Stimulated activated CD4-positive, alpha-beta T cell treated with anti-CD3 and anti-CD28 coated beads, TNF-alpha, amount 100 ng/mL, for 1 hour (primary cell): ENCODE results near the gene CLDN7.

Experiments
- DNase-seq, 3 donors: peaks; one replicate each; pipeline ENCODE4 v3.0.0-alpha.2; 2020; ENCODE audit warnings: low read depth in 3 of 3, low spot score in 1 of 3

CLDN7 gene

DNA sequence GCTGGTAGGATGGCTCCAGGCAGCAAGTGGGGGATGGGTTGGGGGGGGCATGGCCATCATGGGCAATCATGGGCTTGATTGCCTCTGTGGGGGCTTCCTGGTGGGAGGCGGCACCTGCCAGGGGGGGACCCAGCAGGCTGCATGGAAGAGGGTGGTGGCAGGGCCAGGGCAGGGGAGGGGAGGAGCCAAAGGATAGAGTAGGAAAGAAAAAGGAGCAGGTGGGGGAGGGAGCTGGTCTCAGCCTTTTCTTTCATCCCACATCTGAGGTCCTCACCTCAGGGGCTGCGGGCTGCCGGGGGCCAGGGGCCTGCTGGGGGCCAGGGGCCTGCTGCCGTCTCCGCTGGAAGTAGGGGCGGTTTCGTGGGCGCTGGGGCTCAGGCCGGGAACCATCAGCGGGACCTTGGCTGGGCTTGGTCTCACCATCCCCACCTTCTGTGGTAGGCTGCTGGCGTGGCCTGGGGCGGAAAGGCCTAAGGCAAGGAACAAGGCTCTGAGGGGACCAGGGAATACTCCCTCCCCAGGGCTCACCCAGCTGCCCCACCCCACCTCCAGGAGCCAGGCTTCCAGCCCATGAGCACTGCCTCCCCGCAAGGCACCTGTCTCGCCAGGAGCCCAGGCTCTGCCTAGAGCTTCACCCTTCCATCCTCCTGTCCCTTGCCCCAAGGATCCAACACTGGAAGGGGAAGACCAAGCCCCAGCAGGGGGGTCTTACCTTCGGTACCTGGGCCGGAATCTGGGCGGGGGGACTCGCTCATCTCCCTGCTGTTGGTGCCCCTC lies 27.2 kb upstream of the CLDN7 start:
- DNase-seq: no peak

DNA sequence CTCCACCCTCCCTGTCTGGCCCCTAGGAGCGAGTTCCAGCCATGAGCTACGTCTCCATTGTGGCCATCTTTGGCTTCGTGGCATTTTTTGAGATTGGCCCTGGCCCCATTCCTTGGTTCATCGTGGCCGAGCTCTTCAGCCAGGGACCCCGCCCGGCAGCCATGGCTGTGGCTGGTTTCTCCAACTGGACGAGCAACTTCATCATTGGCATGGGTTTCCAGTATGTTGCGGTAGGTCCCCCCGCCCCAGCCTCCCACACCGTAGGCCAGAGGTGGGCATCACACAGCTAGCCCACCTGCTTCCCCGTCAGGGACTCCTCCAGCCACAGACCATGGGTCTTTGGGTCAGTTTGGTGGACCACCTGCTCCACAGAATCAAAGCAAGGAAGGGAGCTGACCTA lies 23.4 kb upstream of the CLDN7 start:
- no peak for DNase-seq

DNA sequence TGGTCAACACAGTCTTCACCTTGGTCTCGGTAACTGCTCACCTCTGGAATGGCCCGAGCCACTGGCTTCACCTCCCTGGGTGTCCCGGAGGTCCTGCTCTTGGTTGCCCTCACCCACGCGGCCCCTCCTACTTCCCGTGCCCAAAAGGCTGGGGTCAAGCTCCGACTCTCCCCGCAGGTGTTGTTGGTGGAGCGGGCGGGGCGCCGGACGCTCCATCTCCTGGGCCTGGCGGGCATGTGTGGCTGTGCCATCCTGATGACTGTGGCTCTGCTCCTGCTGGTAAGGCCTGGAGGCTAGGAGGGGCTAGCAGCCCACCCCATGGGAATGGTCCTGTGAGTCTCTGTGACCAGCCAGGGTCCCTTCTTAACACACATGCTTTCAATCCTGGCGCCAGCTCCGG lies 22.6 kb upstream of the CLDN7 start:
- no peak for DNase-seq

DNA sequence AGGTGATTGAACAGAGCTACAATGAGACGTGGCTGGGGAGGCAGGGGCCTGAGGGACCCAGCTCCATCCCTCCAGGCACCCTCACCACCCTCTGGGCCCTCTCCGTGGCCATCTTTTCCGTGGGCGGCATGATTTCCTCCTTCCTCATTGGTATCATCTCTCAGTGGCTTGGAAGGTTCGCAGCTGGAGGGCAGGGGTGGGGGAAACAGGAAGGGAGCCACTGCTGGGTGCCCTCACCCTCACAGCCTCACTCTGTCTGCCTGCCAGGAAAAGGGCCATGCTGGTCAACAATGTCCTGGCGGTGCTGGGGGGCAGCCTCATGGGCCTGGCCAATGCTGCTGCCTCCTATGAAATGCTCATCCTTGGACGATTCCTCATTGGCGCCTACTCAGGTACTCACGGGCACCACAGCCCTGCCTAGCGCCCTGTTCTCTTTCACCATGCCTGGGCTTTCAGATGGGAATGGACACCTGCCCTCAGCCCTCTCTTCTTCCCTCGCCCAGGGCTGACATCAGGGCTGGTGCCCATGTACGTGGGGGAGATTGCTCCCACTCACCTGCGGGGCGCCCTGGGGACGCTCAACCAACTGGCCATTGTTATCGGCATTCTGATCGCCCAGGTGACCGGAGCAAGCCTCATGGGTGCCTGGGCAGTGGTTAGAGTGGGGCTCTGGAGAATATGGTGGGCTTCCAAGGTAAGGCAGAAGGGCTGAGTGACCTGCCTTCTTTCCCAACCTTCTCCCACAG lies 21.4 kb upstream of the CLDN7 start:
- no peak for DNase-seq

DNA sequence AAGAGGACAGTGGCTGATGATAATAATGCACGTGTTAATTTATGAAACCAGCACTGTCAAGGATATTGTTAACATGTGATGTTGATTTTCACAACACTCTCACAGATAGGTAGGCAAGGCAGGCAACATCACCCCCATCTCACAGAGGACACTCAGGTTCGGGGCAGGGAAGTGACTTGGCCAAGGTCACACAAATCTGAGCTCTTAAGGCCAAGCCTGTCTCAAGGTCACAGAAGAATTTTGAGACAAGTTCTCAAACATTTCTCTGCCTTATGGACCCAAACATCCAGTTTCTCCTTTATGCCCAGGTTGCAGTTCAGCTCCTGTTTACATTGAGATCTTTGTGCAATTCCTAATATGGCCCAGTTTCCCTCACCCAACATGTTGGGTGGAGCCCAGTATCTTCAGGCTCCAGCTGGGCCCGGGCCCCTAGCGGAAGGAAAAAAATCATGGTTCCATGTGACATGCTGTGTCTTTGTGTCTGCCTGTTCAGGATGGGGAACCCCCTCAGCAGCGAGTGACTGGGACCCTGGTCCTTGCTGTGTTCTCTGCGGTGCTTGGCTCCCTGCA lies 20.6 kb upstream of the CLDN7 start:
- DNase-seq: no peak

DNA sequence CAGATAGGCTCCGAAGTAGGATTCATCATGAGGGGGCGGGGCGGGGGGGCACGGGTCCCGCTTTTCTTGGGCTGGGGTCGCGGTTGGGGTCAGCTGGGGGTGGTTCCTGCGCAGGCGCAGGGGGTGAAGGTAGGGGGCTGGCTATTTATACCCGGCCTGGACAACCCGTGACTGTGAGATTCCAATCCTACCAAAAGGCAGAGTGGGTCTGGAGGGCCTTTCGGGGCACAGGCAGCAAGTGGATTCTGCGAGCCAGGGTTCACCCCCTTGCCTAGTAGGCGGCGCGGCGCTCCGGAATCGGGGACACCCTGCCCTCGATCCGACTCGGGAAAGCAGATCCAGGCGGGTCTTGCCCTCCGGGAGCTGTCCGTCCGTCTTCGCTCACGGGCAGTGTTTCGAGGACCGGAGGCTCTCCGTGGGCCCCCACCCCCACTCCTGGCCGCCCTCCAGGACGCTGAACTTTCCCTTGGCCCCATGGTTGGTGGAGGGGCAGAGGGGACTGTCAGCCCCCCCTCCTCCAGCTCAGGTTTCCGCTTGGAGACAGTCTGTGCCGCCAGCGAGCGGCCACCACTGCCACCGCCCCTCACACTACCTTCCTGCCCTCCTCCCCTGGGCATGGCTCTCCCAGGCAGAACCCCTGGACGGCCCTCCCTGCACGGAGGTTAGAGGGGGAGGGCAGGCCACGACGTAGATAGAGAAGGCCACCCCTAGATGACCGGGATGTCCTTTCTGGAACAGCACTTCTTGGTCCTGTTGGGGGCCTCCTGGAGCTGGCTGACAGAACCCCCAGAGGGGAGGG lies 19.9 kb upstream of the CLDN7 start:
- no peak for DNase-seq

DNA sequence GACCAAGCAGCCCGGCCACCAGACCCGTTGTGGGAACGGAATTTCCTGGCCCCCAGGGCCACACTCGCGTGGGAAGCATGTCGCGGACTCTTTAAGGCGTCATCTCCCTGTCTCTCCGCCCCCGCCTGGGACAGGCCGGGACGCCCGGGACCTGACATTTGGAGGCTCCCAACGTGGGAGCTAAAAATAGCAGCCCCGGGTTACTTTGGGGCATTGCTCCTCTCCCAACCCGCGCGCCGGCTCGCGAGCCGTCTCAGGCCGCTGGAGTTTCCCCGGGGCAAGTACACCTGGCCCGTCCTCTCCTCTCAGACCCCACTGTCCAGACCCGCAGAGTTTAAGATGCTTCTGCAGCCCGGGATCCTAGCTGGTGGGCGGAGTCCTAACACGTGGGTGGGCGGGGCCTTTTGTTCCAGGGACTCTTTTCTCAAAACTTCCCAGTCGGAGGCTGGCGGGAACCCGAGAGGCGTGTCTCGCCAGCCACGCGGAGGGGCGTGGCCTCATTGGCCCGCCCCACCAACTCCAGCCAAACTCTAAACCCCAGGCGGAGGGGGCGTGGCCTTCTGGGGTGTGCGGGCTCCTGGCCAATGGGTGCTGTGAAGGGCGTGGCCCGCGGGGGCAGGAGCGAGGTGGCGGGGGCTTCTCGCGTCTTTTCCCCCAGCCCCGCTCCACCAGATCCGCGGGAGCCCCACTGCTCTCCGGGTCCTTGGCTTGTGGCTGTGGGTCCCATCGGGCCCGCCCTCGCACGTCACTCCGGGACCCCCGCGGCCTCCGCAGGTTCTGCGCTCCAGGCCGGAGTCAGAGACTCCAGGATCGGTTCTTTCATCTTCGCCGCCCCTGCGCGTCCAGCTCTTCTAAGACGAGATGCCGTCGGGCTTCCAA lies 19.0 kb upstream of the CLDN7 start, which contains the start of gene SLC2A4:
Gene SLC2A4, plus strand, starts transcription at position 645 of the 879 bp plus-strand sequence. Its CDS starts 217 bp downstream, at position 862.
- peak; percentile 46 to 87 (median 64) for DNase-seq

DNA sequence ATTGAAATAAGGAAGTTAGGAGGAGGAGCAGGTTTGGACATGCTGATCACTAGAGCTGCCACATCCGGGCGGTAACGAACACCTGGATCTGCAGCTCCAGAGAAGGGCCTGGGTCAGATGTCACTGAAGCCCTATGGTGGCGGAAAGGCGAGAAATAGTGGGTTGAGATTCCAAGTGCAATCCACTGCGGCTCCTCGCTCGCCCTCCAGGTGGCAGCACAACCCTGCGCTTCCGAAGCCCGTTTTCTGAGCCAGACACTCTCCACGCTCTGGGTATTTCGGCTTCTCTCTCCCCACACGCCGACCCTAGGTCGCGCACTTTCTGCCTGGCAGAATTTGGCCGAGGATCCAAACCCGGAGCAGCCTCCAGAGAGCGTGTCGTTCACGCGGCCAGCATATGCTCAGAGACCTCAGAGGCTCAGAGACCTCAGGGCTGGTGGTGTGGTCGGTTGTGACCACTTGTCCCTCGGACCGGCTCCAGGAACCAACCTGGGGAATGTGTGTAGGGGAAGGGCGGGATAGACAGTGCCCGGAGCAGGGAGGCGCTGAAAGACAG lies 18.3 kb upstream of the CLDN7 start:
- peak; percentile 64 to 80 (median 76) for DNase-seq

DNA sequence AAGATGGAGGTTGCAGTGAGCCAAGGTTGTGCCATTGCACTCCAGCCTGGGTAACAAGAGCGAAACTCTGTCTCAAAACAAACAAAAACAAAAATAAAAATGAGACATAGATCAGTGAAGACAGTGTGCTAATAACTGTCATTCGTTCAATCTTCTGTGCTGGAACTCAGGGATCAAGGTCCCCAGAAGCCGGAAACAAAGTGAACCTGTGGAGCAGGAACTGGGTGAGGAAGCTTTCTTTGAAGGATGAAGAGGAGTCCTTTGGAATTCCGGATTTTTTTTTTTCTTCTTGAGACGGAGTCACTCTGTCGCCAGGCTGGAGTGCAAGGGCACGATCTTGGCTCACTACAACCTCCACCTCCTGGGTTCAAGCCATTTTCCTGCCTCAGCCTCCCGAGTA lies 17.2 kb upstream of the CLDN7 start:
- no peak for DNase-seq

DNA sequence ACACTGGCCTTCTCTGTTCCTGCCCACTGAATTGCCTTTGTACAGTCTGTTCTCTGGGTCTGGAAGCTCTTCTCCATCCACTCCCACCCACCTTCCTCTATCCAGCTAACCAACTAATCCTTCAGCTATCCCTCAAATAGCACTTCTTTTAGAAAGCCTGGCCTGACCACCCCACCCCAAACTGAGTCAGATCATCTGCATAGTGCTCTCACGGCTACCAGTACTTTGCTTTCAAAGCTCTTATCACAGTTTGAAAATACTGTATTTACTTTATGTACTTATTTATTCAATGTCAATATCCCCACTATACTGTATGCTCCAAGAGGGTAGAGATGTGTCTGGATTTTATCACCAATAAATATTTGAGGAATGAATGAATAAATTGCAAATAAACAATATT lies 4.5 kb upstream of the CLDN7 start:
- DNase-seq: no peak

DNA sequence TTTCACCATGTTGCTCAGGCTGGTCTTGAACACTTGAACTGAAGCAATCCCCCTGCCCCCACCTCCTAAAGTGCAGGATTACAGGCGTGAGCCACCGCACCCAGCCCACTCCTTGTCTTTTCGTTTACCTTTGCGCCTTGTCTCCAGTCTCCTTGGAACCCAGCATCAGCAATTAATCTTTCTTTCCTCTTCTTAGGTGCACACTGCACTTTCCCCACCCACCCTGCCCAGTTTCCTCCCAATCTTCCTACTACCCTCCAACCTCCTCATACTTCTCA lies 1.5 kb upstream of the CLDN7 start:
- DNase-seq: no peak

DNA sequence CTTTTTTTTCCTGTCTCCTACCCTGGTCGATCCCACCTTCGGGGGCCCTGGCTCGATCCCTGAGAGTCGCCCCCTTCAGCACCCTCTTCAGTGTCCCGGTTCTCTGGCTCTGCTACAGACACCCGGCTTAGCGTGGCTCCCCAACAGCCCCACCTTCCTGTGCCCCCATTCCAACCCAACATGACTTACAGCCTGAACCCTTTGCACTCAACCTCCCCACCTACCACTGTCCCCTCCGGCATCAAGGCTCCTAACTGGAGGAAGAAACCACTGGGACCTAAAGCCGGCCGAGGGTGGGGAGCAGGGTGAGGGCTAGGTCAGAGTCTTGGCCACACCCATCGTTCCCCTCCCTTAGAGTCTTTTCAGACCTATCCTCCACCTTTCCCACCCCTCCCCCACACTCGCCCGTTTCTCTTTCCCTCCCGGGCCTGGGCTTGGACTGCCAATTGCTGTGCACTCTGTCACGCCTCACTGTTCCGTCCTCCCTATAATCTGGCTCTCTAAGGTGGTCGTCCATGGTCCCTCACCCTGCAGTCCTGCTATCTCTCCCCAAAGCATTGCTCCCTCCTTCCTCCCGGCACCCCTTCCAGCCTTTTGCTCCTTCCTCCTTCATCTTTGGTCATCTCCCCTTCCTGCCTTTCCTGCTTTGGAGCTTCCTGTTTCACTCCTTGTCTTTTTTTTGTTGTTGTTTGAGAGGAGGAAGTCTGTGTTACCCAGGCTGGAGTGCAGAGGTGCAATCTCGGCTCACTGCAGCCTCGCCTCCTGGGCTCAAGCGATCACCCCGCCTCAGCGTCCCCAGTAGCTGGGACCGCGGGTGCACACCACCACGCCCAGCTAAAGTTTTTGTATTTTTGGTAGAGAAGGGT lies 890 bp upstream of the CLDN7 start:
- DNase-seq: no peak

DNA sequence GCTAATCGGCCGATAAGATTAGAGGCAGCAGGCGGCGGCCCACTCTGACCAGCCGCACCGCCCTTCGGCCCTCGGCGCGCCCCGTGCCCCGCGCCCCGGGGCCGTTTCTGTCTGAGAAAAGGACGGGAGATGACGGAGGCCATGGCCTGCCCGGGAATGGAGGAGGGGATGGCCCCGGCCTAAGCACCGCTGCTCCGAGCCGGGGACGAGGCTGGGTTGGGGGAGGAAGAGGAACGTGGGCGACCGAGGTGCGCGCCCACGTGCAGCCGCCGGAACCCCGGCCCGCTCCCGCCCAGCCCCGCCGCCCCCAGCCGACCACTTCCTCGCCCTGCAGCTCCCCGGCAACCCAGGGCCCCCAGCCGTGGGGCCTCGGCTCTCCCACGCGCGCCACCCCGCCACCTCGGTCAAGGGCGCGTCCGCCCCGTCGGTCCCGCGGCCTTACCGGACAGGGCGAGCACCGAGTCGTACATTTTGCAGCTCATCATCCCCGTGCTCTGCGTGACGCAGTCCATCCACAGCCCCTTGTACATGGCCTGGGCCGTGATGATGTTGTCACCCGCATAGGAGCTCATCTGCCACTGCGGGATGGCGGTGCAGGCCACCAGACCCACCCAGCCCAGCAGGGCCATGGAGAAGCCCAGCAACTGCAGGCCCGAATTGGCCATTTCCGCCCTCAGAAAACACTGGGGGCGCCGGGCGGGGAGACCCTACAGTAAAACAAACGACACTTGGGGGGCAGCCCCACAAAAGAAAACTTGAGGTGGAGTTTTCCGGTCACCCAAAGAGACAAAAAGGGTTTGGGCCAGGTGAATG lies 693 bp downstream of the CLDN7 start:
- no peak for DNase-seq

DNA sequence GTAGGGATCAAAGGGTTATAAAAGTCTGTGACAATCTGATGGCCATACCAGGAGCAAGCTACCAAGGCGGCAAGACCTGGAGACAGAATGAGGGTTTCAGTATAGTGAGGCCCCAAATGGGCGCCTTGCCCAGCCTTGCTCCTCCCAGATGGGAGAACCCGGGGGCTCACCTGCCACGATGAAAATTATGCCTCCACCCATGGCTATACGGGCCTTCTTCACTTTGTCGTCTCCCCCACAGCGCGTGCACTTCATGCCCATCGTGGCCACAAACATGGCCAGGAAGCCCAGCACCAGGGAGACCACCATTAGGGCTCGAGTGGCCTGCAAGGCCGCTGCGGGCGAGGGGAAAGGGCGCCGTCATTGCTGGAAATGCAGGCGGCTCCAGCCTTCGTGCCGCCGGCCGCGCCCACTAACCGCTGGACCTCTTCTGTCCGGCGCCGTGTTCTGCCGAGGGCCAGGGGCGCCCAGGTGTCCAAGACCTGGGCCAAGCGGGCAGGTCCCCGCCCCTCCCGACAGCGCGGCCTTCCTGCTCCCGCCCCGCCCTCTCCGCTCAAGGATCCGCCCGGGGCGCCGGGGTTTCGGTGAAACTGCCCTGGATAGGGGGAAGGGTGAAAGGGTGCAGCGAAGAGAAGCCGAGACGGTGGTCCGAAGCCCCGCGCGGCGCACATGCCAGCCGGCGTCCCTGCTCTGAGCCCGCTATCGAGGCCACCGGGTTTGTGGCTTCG lies 1.5 kb downstream of the CLDN7 start:
- DNase-seq: no peak

DNA sequence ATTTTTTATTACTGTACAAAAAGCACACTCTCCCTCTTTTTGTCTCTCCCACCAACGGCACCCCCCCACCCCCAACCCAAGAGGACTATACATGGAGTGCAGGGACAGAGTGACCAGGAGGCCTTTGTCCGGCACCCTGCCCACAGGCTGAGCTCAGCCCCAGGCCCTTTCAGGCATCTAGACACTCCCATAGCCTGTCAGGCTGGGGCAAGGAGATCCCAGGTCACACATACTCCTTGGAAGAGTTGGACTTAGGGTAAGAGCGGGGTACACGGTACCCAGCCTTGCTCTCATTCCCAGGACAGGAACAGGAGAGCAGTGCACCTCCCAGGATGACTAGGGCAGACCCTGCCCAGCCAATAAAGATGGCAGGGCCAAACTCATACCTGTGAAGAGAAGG lies 2.1 kb downstream of the CLDN7 start:
- no peak for DNase-seq

DNA sequence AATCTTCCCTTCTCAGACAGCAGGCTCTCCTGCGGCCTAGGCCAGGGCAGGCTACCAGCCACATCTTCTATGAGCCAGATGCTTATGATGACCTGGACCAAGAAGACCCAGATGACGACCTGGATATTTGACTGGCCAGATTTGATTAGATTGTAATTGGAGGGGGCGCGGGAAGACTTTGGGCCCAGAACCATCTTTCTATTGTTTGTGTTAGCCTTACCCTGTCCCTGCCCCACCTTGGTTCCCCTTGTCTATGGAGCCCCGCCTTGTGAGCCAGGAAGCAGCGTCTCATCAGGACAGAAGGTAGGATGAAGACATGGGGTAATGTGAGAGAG lies 2.8 kb downstream of the CLDN7 start:
- no peak for DNase-seq

DNA sequence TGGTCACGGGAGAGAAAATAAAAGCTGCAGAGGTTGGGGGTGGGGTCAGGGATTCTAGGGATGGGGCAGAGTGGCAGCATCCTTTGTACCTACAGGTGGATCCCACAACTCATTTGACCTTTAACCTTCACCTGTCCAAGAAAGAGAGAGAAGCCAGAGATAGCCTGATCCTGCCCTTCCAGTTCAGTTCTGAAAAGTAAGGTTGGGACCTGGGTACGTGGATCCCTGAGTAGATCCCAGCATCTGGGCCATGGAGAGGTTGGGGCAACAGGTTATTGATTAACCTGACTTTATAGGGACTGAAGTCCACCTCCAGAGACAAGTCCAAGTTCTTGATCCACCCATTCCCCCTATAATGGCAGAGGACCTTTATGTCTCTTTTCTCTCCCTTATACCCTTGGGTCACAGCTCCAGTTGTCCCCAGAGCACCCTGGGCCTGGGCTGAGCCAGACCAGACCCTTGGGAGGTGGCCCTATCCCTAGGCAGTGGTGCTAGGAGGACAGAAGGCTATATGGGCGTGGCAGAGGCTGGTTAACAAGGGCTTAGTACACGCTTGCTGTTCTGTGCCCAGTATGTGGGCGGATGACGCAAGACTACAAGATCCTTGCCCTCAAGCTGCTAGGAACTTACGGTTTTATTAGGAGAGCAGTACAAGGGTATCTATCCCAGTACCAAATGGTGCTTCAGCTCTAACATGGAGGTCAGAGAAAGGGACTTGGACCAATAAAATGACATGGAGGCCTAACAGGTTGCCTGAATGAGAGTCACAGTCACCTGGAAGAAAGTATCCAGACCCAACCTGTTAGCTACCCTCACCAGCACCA lies 3.3 kb downstream of the CLDN7 start:
- no peak for DNase-seq
